HG03066 (cell line): ENCODE measurements around the gene RIPOR1.

Experiments used
- ATAC-seq: cut with Tn5 transposase; IDR thresholded peaks from one replicate; pipeline ENCODE4 v1.9.1; 2021; ENCODE audit warnings: low read depth; ENCODE audit not compliant: unreplicated experiment

The RIPOR1 gene

DNA sequence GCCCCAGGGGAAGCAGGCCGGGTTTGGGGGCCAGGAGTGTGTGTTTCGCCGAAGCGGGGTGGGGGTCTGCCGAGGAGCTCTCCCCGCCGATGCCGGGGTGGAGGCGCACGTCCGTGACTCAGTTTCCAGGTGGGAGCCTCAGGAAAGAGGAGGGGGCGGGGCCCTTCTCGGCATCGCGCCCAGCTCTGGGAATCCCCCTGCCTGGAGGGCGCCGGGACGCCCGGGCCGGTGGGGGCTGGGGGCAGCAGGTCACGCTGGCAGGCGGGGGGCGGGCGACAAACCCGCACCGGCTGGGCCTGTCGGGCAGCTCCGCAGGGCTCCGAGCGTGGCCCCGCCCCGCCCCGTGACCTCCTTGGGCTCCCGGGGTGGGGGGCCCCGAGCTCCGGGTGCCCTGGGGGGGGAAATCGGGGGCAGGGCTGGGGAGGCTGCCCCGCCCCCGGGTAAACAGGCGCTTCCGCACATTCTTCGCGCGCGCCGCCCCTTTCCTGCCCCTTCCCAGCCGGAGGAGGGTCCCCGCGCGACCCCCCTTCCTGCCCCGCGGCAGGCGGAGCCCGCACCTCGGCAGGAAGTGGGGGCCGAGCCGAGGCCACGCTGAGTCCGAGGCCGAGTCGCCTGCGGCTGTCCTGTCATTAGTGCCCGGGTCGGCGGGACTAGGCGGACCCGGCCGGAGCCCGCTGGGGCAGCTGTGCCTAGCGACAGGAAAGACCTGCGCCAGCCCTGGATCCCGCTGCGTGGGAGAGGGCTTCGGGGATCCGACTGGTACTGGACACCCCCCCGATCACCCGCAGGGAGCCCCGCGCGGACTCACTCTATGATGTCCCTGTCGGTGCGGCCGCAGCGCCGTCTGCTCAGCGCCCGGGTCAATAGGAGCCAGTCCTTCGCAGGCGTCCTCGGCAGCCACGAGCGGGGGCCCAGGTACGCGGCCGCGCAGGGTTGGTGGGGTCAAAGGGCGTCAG, 9.3 kb downstream of the RIPOR1 start:
- no peak for ATAC-seq

- ATAC-seq: no peak
These were observed 10.1 kb downstream of the RIPOR1 start for GRCh38 chr16:67538666-67539101.

GRCh38 chr16:67539271-67539670, 10.6 kb downstream of the RIPOR1 start:
- no peak for ATAC-seq

- no peak for ATAC-seq
These were observed 11.3 kb downstream of the RIPOR1 start for GRCh38 chr16:67539691-67540635.

GRCh38 chr16:67540756-67541155, 12.1 kb downstream of the RIPOR1 start:
- no peak for ATAC-seq

GRCh38 chr16:67541391-67542263, 13.0 kb downstream of the RIPOR1 start:
- ATAC-seq: no peak

DNA sequence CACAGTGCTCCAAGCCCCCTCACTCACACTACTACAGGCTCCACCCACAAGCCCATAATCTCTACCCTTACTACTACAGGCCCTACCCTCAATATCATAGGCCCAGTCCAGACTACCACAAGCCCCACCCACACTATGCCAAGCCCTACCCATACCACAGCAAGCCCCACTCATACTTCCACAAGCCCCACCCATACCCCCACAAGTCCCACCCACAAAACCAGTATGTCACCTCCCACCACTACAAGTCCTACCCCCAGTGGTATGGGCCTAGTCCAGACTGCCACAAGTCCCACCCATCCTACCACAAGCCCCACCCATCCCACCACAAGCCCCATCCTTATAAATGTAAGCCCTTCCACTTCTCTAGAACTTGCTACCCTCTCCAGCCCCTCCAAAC, 13.8 kb downstream of the RIPOR1 start:
- ATAC-seq: no peak

- ATAC-seq: no peak
These were observed 14.4 kb downstream of the RIPOR1 start for GRCh38 chr16:67543036-67543435.

- ATAC-seq: no peak
These were observed 15.0 kb downstream of the RIPOR1 start for GRCh38 chr16:67543582-67543981.

GRCh38 chr16:67544329-67544841, 15.8 kb downstream of the RIPOR1 start:
- no peak for ATAC-seq

- no peak for ATAC-seq
These were observed 16.4 kb downstream of the RIPOR1 start for GRCh38 chr16:67544844-67545664.

DNA sequence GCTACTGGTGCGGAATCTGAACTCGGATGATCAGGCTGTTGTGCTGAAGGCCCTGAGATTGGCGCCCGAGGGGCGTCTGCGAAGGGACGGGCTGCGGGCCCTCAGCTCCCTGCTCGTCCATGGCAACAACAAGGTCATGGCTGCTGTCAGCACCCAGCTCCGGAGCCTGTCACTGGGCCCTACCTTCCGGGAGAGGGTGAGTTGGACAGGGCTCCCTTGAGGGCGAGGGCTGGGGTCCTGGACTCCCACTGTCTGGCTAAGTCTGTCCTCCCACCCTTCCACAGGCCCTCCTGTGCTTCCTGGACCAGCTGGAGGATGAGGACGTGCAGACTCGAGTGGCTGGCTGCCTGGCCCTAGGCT, 17.0 kb downstream of the RIPOR1 start:
- ATAC-seq: no peak

DNA sequence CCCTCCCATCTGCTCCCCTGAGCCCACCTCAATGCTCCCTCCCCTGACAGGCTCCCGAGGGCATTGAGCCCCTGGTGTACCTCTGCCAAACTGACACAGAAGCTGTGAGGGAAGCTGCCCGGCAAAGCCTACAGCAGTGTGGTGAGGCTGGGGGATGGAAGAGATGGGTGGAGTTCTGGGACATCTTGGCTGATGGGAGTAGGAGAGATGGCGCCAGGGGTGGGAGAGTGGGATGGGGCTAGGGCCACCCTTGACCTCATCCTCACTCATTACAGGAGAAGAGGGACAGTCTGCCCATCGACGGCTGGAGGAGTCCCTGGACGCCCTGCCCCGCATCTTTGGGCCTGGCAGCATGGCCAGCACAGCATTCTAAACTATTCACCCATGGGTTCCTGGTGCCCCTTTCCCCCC, 17.5 kb downstream of the RIPOR1 start:
- no peak for ATAC-seq

DNA sequence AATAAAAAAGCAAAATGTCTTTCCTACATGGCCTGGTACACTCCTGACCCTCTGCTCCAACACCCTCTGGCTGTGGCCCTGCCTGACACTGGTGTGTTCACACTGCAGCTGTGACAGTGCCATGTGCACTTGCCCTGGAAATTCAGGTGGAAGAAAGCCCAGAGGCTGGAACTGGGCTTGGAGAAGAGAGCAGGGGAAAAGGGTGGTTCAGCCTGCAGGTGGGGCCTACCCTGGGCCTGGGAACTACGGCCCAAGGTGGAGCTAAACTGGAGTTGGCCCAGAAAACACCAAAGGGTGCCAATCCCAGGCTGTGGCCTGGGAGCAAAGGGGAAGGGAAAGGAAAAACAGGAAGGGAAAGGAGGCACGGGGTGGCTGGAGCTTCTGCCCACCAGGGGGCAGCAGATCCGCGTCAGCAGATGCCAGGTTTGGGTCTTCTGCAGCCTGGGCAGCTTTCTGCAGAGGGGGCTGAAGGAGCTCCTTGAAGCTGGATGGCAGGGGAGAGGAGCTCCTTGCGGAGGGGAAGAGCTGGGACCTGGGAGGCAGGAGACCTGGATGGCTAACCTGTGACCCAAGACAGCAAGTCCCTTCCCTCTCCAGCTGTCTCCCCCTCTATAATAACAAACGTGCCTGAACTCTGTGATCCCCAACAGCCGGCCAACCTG, 18.3 kb downstream of the RIPOR1 start:
- no peak for ATAC-seq

DNA sequence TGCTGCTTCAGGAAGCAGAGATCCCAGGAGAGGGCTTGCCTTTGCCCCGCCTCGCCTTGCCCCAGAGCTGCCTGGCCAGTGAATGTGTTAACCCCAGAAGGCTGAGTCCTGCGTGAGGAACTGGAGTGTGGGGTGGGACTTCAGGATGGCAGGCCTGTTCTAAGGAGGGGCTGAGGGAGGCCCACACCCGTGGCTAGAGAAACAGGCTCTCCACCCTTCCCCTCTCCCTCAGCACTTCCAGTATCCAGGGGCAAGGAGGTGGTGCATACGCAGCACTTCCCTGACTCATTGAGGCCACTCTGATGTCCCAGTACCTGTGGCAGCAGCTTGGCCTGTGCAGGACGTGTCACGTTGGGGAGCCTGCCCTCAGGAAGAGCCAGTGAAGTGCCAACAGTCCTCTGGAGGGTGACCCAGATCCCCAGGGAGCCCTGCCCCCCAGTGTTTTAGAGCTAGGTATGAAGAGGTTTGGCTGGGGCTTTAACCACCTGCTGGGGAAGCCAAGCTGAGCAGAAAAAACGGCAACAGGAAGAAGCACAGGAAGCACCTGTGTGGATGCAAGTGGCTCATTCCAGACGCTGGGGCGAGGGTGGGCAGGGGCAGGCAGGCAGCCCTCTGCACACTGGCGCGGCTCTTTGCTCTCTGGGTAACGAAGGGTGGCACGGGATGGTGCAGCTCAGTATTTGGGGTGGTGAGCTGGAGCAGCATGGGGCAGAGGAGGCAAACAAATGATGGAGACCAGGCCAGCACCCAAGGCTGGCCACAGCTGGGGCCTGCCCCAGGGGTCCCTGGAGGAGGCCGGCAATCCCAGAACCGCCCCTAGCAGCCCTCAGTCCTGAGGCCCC, 19.0 kb downstream of the RIPOR1 start:
- no peak for ATAC-seq

GRCh38 chr16:67548265-67549126, 19.9 kb downstream of the RIPOR1 start:
- no peak for ATAC-seq

DNA sequence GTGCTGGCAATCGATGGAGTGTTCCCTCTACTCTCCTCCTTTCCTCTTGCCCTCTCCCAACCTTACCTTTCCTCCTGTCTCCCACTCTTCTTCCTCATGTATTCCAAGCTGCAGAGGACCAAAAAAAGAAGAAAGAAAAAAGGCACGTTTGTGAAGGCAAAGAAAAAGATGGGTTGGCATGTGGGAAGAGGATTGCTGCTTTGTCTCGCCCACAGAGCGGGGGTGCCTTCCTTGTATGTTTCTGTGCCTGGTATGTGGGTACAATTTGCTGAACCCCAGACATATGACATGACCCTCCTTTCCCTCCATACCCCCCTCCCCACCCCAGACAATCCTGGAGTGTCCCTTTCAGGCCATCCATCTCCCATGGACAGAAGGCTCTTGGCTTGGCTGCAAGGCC, 20.6 kb downstream of the RIPOR1 start:
- no peak for ATAC-seq
